ENCODE measurements around the gene EPHA5.

Gene EPHA5

GRCh38 chr4:65624651-65625050 is 45.6 kb downstream of the EPHA5 start:
- no peak for DNase-seq (ENCODE audit: low spot score)

DNA sequence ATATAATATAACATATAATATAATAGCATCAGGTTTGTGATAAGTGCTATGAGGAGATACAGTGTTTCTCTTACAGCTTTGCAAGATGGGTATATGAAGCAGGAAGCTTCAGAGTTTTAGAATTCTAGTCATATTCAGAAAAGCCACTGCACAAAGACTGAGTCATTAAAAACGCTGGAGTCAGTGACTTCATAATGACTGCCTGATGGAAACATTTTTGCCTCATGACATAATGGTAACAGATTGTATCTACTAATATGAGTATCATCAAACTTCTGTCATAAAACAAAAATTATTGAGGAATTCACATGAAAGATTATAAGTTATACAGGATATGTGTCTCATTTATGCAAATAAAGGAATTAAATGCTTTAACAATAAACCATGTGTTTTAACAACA is 46.8 kb downstream of the EPHA5 start:
- no peak for DNase-seq (ENCODE audit: low spot score)

GRCh38 chr4:65617416-65617815 is 52.9 kb downstream of the EPHA5 start:
- DNase-seq (ENCODE audit: low spot score) = no peak

- no peak for DNase-seq (ENCODE audit: low spot score)
Observed at GRCh38 chr4:65604515-65604914, 65.8 kb downstream of the EPHA5 start.

DNA sequence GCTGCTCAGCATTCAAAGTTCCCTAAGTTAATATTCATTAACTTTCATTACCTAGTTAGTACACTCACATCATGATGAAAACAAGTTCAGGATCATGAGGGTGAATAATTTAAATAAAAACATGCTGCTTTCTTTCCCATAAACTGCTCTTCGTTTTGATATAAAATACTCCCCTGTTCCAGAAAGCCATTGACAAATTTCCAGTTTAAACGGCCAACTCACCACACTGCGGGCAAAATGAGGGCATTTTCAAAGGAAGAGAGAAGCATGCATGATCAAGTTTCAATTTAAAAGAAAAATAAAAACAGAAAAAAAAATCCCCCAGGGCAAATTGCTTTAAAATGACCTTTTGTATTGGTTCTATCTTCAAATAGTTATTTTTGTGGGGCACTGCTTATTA is 69.6 kb downstream of the EPHA5 start:
- no peak for DNase-seq (ENCODE audit: low spot score)

GRCh38 chr4:65599340-65599739 is 70.9 kb downstream of the EPHA5 start:
- no peak for DNase-seq (ENCODE audit: low spot score)

GRCh38 chr4:65597697-65598096 is 72.6 kb downstream of the EPHA5 start:
- DNase-seq (ENCODE audit: low spot score) = no peak

- no peak for DNase-seq (ENCODE audit: low spot score)
Observed at GRCh38 chr4:65592089-65592488, 78.2 kb downstream of the EPHA5 start.

GRCh38 chr4:65589921-65590320 is 80.4 kb downstream of the EPHA5 start:
- DNase-seq (ENCODE audit: low spot score) = no peak

DNA sequence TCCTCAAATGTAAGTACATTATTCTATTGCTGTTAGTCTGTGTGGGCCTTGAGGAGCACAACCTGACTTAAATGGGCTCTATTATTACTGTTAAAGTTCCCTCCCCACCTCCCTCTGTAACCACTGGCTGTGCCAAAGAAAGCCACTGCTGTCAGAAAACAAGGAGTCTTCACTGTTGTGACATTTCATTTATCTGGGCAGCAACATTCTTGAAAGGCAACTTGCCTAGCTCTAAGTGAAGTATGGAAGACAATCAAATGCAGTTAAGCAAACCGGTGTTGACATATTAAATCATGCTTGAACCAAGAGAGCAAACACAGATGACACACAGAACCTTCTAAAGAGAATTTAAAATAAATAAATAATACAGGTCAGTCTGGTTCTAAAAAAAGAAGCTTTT is 81.0 kb downstream of the EPHA5 start:
- DNase-seq (ENCODE audit: low spot score) = no peak

- no peak for DNase-seq (ENCODE audit: low spot score)
Observed at GRCh38 chr4:65580551-65580950, 89.7 kb downstream of the EPHA5 start.

GRCh38 chr4:65566473-65566872 is 103.8 kb downstream of the EPHA5 start:
- DNase-seq (ENCODE audit: low spot score) = no peak

- DNase-seq (ENCODE audit: low spot score) = no peak
Observed at GRCh38 chr4:65561164-65561563, 109.1 kb downstream of the EPHA5 start.

GRCh38 chr4:65559270-65559669 is 111.0 kb downstream of the EPHA5 start:
- DNase-seq (ENCODE audit: low spot score) = no peak

DNA sequence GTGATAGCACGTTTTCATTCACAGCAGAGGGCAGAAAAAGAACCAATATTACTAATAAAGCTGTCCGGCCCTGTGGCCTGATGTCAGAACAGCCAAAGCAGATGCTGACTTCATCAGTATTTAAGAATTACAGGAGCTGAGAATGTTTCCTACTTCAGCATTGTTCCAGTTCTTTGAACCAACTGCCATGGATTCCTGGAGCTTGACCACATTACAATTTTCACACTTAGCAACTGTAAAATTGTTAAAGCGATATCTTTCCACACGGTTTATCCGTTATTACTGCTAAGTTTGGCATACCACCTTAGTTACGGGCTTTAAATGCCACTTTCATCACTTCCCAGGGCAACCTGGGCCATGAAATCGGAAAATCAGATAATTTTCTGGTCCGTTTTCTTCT is 118.2 kb downstream of the EPHA5 start:
- no peak for DNase-seq (ENCODE audit: low spot score)

GRCh38 chr4:65550500-65550899 is 119.8 kb downstream of the EPHA5 start:
- no peak for DNase-seq (ENCODE audit: low spot score)

- DNase-seq (ENCODE audit: low spot score) = no peak
Observed at GRCh38 chr4:65546882-65547416, 123.3 kb downstream of the EPHA5 start.

DNA sequence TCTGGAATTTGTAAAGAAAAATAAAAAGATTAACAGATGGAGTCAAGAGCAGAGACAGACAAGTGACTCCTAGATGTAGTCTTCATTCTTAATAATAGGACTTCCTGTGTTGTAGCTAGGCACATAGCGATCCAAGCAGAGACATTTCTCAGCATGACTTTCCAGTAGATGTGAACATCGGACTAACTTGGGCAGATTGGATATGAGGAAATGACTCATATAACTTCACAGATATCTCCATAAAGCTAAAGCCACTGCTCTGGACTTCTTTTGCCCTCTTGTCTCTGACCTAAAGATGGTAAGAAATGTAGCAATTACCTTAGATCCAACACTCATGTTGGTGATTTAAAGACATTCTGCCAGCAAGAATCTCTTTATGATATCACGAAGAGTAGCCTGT is 131.7 kb downstream of the EPHA5 start:
- no peak for DNase-seq (ENCODE audit: low spot score)

DNA sequence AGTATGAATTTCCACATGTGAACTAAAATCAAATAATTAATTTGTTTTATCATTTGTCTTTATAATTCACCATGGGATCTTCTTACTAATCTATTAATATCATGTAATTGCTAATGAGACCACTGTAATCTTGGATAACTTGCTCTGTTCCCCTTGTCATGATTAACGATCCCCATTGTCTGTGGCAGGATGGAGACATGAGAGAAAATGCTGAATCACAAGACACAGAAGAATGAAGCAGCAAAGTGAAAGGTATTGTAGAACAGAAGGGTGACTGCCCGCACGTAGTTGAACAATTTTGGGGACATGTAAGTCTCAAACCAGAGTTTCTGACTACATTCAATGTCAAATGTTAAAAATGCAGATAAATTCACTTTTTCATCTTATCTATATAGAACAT is 135.2 kb downstream of the EPHA5 start:
- DNase-seq (ENCODE audit: low spot score) = no peak

GRCh38 chr4:65521666-65522065 is 148.6 kb downstream of the EPHA5 start:
- no peak for DNase-seq (ENCODE audit: low spot score)

DNA sequence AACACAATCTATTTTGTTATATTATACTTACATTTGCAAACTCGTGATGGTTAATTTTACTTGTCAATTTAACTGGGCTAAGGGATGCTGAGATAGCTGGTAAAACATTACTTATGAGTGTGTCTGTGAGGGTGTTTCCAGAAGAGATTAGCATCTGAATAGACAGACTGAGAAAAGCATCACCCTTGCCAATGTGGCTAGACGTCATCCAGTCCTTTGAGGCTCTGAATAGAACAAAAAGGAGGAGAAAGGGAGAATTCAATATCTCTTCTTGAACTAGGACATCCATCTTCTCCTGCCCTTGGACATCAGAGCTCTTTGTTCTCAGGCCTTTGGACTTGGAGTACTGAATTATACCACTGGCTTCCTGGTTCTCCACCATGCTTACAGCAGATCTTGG is 154.6 kb downstream of the EPHA5 start:
- DNase-seq (ENCODE audit: low spot score) = no peak

DNA sequence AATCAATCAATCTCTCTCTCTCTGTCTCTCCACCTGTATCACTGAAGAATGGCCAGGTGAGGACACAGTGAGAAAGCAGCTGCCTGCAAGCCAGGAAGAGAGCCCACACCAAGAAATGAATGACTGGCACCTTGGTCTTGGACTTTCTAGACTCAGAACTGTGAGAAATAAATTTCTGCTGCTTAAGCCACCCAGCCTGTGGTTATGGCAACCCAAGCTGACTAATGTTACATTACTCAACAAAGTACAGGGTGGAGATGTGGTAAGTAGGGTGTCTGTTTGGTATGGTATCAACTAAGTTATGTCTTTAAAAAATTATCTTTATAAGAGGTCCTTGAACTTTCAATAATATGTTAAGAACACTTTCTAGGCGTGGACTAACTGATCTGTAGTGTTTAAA is 159.3 kb downstream of the EPHA5 start:
- DNase-seq (ENCODE audit: low spot score) = no peak

DNA sequence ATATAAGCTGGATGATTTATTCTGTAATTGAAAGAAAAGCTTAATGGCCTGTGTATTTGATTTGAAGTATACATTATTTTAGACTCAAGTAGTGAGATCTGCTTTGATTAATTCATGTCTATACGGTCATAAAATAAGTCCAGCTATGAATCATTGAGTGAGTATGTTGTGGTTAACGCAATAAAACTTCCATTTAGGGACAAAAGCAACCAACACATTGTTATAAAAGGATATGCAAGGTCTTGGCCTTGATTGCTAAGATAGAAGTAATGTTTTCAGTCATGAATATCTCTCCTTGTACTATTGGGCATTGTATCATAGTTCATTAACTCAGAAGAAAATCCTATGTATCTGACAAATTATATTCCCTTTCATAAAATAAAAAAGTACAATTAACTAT is 162.1 kb downstream of the EPHA5 start:
- DNase-seq (ENCODE audit: low spot score) = no peak

DNA sequence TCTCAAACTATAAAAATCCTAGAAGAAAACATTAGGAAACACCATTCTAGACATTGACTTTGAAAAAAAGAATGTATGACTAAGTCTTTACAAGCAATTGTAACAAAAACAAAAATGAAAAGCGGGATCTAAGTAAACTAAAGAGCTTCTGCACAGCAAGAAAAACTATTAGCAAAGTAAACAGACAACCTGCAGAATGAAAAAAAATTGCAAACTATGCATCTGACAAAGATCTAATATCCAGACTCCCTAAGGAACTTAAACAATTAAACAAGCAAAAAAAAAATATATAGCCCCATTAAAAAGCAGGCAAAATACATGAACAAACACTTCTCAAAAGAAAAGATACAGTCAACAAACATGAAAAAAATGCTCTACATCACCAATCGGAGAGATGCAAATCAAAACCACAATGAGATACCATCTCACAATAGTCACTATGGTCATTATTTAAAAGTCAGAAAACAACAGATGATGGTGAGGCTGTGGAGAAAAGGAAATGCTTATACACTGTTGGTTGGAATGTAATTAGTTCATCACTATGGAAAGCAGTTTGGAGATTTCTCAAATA is 168.1 kb downstream of the EPHA5 start:
- no peak for DNase-seq (ENCODE audit: low spot score)

GRCh38 chr4:65498606-65499005 is 171.7 kb downstream of the EPHA5 start:
- no peak for DNase-seq (ENCODE audit: low spot score)
